GM10266 (cell line): ENCODE results near the gene NXNL2.

Source experiments
- DNase-seq: peaks from one replicate; pipeline ENCODE4 v3.0.0; 2012; ENCODE audit errors: extremely low spot score
- CTCF ChIP-seq: IDR thresholded peaks from 2 replicates; pipeline ENCODE4 v1.5.1; 2012; ENCODE audit warnings: mild to moderate bottlenecking, low read depth; ENCODE audit not compliant: control insufficient read depth, insufficient read depth; ENCODE audit errors: missing control alignments

NXNL2 gene

GRCh38 chr9:88534456-88535225, at the start of gene NXNL2:
NXNL2 (plus strand) TSS chr9:88535178; CDS start chr9:88535435, 257 bp downstream.
- no peak for TF ChIP-seq CTCF
- no peak for DNase-seq

DNA sequence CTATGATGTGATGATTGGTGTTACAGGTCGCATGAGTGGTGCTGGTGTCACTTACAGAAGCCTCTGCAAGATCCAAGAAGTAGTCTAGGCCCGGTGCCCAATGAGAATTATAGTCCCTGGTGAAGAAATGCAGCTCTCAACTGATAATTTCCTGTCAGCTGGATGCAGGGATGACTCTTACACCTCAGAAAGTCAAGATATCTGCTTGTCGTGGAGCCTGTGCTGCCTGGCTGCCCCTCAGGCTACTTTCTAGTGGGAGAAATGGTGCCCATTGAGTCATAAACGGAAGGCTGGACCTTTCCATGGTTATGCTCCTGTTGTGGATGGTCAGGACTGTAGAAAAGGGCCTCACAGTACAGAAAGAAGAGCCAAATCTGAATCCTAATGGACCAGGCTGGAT, 46.8 kb upstream of the NXNL2 start:
- no peak for TF ChIP-seq CTCF
- no peak for DNase-seq

GRCh38 chr9:88494983-88495721, 39.8 kb upstream of the NXNL2 start:
- no peak for TF ChIP-seq CTCF
- no peak for DNase-seq

DNA sequence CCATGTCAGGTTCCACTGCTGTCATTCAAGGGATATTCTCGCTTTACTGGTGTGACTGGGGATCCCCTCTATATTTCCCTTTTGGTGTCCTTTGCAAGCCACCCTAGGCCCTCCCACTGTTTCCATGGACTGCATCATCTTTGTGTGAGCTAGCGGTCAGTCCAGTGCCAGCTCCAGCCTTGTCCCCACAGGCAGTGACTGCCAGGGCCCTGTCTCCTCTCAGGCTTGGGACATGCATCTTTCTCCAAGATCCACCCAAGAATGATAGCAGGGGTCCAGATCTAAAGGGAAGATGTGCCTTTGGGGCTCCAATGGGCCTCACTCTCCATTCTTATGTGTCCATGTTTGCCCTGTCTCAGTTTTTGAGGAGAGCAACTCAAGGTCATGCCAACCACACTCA, 37.8 kb upstream of the NXNL2 start:
- no peak for TF ChIP-seq CTCF
- DNase-seq: no peak

DNA sequence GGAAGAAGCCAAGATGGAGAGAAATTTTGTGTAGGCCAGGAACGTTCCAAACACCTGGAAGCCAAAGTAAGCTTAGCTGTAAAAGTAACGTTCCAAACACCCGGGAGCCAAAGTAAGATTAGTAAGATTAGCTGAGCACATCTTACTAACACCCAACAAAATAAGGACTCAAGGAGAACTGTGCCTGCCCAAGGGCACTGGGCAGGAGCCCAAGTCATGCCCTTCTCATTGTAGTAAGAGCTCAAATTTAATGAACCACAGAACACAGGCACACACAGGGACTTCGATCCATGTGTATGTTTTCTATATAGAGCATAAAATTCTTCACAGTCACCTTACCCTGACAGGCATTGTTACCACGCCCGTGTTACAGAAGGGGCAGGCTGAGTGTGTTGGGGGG, 36.1 kb upstream of the NXNL2 start:
- no peak for TF ChIP-seq CTCF

DNA sequence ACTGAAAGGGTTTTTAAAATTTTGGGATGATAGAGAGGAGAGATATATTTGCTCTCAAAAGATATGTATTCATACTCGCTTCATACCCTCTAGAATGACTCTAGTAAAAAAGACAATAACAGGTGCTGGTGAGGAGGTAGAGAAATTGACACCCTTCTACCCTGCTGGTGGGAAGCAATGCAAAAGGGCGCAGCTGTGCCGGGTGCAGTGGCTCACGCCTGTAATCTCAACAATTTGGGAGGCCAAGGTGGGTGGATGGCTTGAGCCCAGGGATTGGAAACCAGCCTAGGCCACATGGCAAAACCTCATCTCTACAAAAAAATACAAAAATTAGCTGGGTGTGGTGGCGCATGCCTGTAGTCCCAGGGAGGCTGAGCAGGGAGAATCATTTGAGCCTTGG, 33.9 kb upstream of the NXNL2 start:
- no peak for DNase-seq
- TF ChIP-seq CTCF: no peak

More for the DNA sequence above, 36.1 kb upstream of the NXNL2 start:
- no peak for DNase-seq

- TF ChIP-seq CTCF: no peak
- DNase-seq: no peak
These were observed 32.4 kb upstream of the NXNL2 start for GRCh38 chr9:88502552-88503034.
